HG03064 (cell line): ENCODE measurements around the gene VSTM2B.

Experiments used
- ATAC-seq: cut with Tn5 transposase; IDR thresholded peaks from one replicate; pipeline ENCODE4 v1.9.1; 2021; ENCODE audit warnings: low read depth; ENCODE audit not compliant: unreplicated experiment

VSTM2B gene

GRCh38 chr19:29495091-29495490, 30.7 kb upstream of the VSTM2B start:
- ATAC-seq = no peak

- no peak for ATAC-seq
Observed at GRCh38 chr19:29495901-29496441, 29.8 kb upstream of the VSTM2B start.

- no peak for ATAC-seq
Observed at GRCh38 chr19:29497241-29497640, 28.6 kb upstream of the VSTM2B start.

GRCh38 chr19:29497686-29498436, 27.9 kb upstream of the VSTM2B start:
- ATAC-seq = no peak

- ATAC-seq = no peak
Observed at GRCh38 chr19:29499261-29499920, 26.4 kb upstream of the VSTM2B start.

- no peak for ATAC-seq
Observed at GRCh38 chr19:29499921-29500590, 25.7 kb upstream of the VSTM2B start.

GRCh38 chr19:29501816-29502580, 23.8 kb upstream of the VSTM2B start:
- ATAC-seq = no peak

GRCh38 chr19:29502581-29502850, 23.3 kb upstream of the VSTM2B start:
- no peak for ATAC-seq

GRCh38 chr19:29503140-29503758, 22.5 kb upstream of the VSTM2B start:
- ATAC-seq = no peak

- ATAC-seq = no peak
Observed at GRCh38 chr19:29503785-29504184, 22.0 kb upstream of the VSTM2B start.

GRCh38 chr19:29504454-29504853, 21.3 kb upstream of the VSTM2B start:
- ATAC-seq = no peak

- no peak for ATAC-seq
Observed at GRCh38 chr19:29505097-29505824, 20.5 kb upstream of the VSTM2B start.

GRCh38 chr19:29506619-29506911, 19.2 kb upstream of the VSTM2B start:
- ATAC-seq = no peak

GRCh38 chr19:29507081-29507860, 18.5 kb upstream of the VSTM2B start:
- no peak for ATAC-seq

- no peak for ATAC-seq
Observed at GRCh38 chr19:29508181-29508580, 17.6 kb upstream of the VSTM2B start.

GRCh38 chr19:29509456-29509855, 16.3 kb upstream of the VSTM2B start:
- ATAC-seq = no peak

GRCh38 chr19:29510701-29511265, 15.0 kb upstream of the VSTM2B start:
- ATAC-seq = no peak

GRCh38 chr19:29511768-29512167, 14.0 kb upstream of the VSTM2B start:
- ATAC-seq = no peak

- no peak for ATAC-seq
Observed at GRCh38 chr19:29512748-29513147, 13.0 kb upstream of the VSTM2B start.
